Retinal pigment epithelial cell (primary cell): ENCODE data around the gene CCDC54.
A peak's percentile ranks its signal among the peaks of the same experiment; 100 is the strongest.

Experiments
- DNase-seq: peaks from one replicate; pipeline ENCODE4 v3.0.0-alpha.2; 2010; ENCODE audit warnings: low read depth
- H3K4me3 ChIP-seq: 2 replicates; pipeline ENCODE4 v1.5.1; 2011; ENCODE audit warnings: mild to moderate bottlenecking, low read length, control low read depth, moderate library complexity
- CTCF ChIP-seq: conservative IDR thresholded peaks from 2 replicates; pipeline ENCODE4 v1.5.1; 2011; ENCODE audit warnings: low read depth, low read length, control low read depth, inconsistent platforms

Gene CCDC54

GRCh38 chr3:107413264-107413663 is 36.0 kb downstream of the CCDC54 start:
- DNase-seq: no peak
- no peak for TF ChIP-seq CTCF

GRCh38 chr3:107414325-107414964 is 37.2 kb downstream of the CCDC54 start:
- no peak overlapping the region for H3K4me3 ChIP-seq
- DNase-seq: no peak
- no peak for TF ChIP-seq CTCF

More at GRCh38 chr3:107413264-107413663, 36.0 kb downstream of the CCDC54 start:
- no peak overlapping the region for H3K4me3 ChIP-seq

- H3K4me3 ChIP-seq: no peak overlapping the region
- no peak for DNase-seq
- no peak for TF ChIP-seq CTCF
Observed at GRCh38 chr3:107416138-107416537, 38.9 kb downstream of the CCDC54 start.

GRCh38 chr3:107416886-107417285 is 39.6 kb downstream of the CCDC54 start:
- no peak for DNase-seq
- TF ChIP-seq CTCF: no peak
- no peak overlapping the region for H3K4me3 ChIP-seq

- peak overlapping the region; percentile 24 for H3K4me3 ChIP-seq
- peak; percentile 67 for TF ChIP-seq CTCF
- no peak for DNase-seq
Observed at GRCh38 chr3:107421170-107421792, 44.0 kb downstream of the CCDC54 start.

- no peak for TF ChIP-seq CTCF
- DNase-seq: no peak
- no peak overlapping the region for H3K4me3 ChIP-seq
Observed at GRCh38 chr3:107421881-107422280, 44.6 kb downstream of the CCDC54 start.

GRCh38 chr3:107425033-107425432 is 47.8 kb downstream of the CCDC54 start:
- TF ChIP-seq CTCF: no peak
- no peak for DNase-seq
- no peak overlapping the region for H3K4me3 ChIP-seq
